EH (cell line): ENCODE measurements around the gene CCDC73.
"Not testable (repeated sequence)": the region's sequence is repeated elsewhere in the genome, so short reads cannot be mapped to it uniquely, and the experiment has no call there.

Source experiments
- DNase-seq: peaks from one replicate; pipeline ENCODE4 v3.0.0-alpha.2; 2015; ENCODE audit warnings: low read depth

Gene CCDC73

DNA sequence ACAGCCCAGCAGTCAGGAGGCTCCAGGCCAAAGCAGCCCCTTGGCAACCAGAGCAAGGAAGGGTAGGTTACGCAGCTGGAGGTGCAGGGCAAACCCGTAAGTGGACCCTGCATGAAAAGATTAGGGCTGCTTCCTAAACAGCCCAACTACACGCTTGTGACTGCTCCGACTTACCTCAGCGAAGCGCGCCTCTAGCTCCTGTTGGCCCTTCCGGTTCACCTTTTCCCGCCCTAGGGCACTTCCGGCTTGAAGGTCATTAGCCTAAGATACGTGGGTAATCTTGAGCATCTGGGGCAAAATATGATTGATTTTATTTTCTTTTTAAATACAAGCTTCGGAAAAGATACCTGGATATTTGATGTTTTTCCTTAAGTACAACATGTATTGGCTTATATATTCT lies at the start of gene CCDC73:
CCDC73 (minus strand) TSS at position 224 of the 400 bp plus-strand sequence. CDS start 34,419 bp downstream, outside the sequence.
- DNase-seq = no peak

- no peak for DNase-seq
These were observed 49.1 kb upstream of the CCDC73 start for GRCh38 chr11:32843544-32843943.

GRCh38 chr11:32840587-32840986 lies 46.1 kb upstream of the CCDC73 start:
- DNase-seq = no peak

GRCh38 chr11:32839308-32839707 lies 44.8 kb upstream of the CCDC73 start:
- no peak for DNase-seq

DNA sequence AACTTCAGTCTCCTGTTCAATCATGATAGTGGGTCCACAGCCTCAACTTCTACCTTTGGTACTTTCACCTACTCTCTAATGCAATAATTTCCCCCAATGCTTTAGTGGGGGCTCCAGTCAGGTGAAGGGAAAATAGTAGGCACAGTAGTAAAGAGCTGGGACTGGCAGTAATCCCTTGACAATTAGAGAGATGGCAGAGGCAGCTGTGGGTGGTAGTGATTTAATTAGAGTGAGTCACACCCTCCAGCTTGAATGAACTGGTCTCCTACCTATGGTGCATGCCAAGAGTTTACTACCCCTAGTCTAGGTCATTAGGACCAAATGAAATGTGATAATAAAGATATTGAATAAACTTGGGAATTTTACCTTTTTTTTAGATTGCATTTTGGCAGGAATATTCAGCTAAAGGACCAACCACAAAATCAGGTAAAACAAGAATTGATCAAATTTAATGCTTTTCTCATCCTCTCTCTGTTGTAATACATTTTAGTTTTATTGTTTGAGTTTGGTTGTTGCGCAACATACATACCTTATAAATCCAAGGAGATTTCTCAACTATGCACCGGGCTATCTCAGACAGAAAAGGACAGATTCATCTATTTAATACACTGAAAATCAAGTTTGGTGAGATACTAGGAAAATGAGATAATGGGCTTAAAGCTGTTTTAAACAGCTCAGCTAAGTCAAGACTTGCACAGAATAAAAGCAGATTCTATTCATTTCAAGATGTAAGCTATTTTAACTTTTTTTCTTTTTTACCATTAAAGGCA lies 44.2 kb upstream of the CCDC73 start:
- no peak for DNase-seq

GRCh38 chr11:32836946-32837345 lies 42.5 kb upstream of the CCDC73 start:
- no peak for DNase-seq

DNA sequence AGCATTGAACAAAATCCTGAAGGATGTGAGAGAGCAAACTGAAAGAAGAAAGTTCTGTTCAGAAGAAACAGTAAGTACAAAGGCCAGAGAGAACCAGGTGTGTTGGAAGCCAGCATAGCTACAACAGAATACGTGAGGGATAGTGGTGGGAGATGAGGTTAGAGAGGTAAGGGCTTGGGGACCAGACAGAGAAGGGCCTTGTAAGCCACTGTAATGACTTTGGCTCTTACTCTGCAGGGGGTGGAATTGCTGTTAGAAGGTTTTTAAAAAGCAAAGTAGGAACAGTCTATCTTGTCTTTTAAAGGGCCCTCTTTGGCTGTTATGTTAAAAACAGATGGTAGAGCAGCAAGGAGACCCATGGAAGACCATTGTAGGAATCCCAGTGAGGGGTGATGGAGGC lies 39.5 kb upstream of the CCDC73 start:
- no peak for DNase-seq

DNA sequence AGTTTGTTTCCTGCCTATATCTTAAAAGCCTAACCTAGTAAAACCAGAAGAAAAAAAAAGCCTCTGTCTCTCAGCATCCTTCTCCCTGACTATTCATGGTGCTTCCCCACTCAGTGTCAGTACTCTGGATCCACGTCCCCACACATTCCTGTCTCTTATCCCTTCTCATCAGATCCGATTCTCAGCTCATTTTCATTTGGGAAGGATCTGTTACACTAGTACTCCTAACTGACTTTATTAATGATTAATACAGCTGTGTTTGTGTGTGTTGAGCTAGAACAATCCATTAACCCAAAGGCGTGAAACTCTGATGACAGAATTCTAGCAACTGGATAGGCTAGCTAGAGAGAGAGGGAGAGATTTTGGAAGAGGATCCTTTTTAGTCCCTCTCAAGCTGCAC lies 36.8 kb upstream of the CCDC73 start:
- DNase-seq = no peak

GRCh38 chr11:32830796-32831195 lies 36.3 kb upstream of the CCDC73 start:
- no peak for DNase-seq

GRCh38 chr11:32830413-32830738 lies 35.9 kb upstream of the CCDC73 start:
- DNase-seq = no peak

GRCh38 chr11:32829680-32830412 lies 35.4 kb upstream of the CCDC73 start, which contains the start of gene PRRG4:
Gene PRRG4, plus strand, starts transcription at chr11:32829927. Its CDS starts 603 bp downstream, at chr11:32830530.
- peak; percentile 39 for DNase-seq

- no peak for DNase-seq
These were observed 34.8 kb upstream of the CCDC73 start for GRCh38 chr11:32829157-32829679.

- no peak for DNase-seq
These were observed 32.8 kb upstream of the CCDC73 start for GRCh38 chr11:32827276-32827675.

DNA sequence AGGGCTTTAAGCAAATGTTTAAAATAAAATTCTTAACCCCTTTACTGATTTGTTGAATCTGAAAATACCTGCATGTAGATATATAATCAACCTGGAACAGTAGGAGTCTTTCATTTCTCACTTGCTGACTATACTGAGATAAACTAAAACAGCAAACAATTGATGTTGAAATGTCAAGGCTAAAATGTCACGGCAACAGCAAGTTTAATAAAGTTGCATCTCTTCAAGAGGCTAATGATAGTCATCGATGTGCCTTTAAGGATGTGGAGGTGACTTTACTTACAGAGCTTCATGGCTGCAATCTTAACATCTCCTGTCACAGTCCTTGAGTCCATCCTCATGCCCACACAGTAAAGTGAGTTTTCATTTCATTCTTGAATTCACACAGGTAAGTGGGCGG lies 31.7 kb upstream of the CCDC73 start:
- no peak for DNase-seq

DNA sequence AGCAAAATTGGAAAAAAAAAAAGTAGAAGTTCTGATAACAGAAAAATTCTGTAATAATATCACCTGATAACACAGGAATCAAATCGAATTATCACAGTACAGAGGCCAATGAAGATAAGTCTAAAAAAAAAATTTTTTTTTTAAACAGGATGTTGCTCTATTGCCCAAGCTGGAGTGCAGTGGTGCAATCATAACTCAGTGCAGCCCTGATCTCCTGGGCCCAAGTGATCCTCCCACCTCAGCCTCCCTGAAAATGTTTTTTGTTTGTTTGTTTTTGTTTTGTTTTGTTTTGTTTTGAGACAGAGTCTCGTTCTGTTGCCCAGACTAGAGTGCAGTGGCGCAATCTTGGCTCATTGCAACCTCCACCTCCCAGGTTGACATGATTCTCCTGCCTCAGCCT lies 29.2 kb upstream of the CCDC73 start:
- not testable (repeated sequence) for DNase-seq

DNA sequence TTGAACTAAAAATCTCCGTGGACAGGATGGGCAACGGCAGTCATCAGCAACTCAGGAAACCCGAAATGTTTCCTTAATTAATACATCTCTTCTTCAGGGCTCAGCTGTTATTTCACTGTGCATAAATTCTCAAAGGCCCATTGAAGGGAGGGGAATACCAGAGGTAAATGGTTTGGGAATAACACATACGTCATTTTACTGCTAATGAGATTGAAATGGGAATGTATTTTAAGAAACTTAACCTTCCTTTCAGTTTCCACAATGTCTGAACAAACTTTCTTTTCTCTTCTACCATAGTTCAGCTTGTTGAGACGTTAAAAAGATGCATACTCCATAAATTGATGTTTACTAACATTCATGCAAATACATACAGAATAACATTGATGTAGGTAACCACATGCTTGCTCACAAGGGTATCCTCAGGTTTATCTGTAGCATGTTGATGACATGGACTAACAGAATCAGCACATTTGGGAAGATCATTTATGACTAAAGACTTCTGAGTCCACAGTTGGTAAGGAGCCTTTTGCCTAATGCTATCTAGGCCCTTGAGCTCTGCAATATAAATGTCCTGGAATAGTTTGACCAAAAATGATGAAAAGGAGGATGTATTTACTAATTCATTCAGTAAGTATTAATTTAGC lies 27.6 kb upstream of the CCDC73 start:
- DNase-seq = no peak

GRCh38 chr11:32821517-32821916 lies 27.1 kb upstream of the CCDC73 start:
- DNase-seq = no peak

DNA sequence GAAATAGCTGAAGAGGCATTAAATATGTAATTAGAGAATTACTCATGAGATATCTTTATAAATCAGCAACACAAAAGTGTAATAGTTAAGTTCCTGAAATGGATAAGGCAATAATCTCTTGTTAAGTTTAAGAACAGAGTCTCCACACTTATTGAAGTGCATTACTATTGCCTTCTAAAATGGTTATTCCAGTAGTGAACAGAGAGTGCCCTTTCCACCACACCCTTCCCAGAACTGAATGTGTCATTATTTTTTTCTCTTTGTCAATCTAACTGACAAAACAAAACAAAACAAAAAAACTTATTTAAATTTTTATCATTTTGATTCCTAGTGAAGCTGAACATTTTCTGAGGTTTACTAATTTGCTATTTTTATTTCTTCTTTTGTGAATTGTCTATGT lies 26.0 kb upstream of the CCDC73 start:
- no peak for DNase-seq

GRCh38 chr11:32819187-32819586 lies 24.7 kb upstream of the CCDC73 start:
- DNase-seq = no peak

GRCh38 chr11:32817852-32818183 lies 23.4 kb upstream of the CCDC73 start:
- DNase-seq = no peak

DNA sequence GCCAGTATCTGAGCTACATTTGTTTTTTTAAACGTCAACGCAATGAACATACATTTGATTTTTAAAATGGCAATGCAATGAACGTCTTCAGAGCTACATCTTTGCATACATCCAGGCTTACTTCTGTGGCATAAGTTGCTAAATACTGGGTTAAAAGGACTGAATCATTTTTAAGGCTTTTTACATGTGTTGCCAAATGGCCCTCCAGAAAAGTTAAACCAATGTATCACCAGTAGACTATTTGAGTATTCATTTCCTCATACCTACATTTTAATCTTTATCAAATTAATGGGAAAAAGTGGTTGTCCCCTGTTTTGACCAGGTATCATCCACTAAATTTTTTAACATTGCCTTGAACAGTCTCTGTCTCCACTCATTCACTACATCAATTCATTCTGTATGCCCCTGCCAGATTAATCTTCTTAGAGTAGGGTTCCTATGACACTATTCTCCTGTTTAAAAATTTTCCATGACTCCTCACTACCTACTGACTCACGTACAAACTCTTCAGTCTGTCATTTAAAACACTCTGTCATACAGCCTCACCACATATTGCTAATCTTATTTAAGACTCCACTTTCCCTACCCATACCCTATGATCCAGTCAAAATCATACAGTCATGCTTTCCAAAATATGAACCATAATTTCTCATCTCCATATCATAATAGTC lies 22.9 kb upstream of the CCDC73 start:
- no peak for DNase-seq

GRCh38 chr11:32809313-32809712 lies 14.9 kb upstream of the CCDC73 start:
- peak; percentile 71 for DNase-seq
